Inflammatory macrophage treated with lipopolysaccharide for 1 hour (primary cell): ENCODE results near the gene SFXN5.

Experiments used
- DNase-seq, 2 donors: peaks; one replicate each; pipeline ENCODE4 v3.0.0-alpha.2; 2020 to 2022

SFXN5 gene

DNA sequence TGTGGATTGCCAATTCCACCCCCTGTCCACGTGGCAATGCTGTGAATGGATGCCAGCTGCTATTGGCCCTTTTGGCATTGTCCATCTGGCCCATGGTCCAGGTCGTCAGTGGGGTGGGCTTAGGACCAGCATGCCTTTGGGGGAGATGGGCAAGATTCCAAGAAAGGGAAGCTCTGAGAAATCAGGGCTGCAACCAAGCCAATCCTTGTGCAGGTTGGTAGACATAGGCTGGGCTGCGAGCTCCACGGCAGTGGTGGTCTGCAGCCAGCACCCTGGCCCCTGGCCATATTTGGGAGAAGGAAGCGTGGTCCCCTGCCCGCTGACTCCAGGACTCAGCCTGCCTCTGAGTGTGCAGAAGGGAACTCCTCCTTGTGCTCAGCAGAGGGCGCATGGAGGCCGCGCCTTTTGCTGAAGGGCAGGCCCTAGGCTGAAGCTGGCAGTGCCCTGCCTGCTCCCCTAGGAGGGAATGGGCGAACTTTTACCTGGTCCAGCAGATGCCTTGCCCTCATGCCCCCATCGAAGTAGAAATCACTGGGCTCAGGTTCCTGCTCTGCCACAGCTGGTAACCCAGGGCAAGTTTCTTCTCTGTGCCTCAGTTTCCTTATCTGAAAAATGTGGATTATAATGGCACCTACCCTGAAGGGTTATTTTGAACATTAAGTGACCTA lies 178.9 kb downstream of the SFXN5 start:
- DNase-seq = peak; percentile 53 to 67
